GM10266 (cell line): ENCODE data around the gene PRSS8.

Experiments used
- DNase-seq: peaks from one replicate; pipeline ENCODE4 v3.0.0; 2012; ENCODE audit errors: extremely low spot score
- TF ChIP-seq, protein P1 (sequence below): IDR thresholded peaks from 2 replicates; pipeline ENCODE4 v1.5.1; 2012; ENCODE audit warnings: mild to moderate bottlenecking, low read depth; ENCODE audit not compliant: control insufficient read depth, insufficient read depth; ENCODE audit errors: missing control alignments

The PRSS8 gene

GRCh38 chr16:31134625-31135534 is 647 bp downstream of the PRSS8 start:
- DNase-seq, result no peak
- TF ChIP-seq, protein P1, sequence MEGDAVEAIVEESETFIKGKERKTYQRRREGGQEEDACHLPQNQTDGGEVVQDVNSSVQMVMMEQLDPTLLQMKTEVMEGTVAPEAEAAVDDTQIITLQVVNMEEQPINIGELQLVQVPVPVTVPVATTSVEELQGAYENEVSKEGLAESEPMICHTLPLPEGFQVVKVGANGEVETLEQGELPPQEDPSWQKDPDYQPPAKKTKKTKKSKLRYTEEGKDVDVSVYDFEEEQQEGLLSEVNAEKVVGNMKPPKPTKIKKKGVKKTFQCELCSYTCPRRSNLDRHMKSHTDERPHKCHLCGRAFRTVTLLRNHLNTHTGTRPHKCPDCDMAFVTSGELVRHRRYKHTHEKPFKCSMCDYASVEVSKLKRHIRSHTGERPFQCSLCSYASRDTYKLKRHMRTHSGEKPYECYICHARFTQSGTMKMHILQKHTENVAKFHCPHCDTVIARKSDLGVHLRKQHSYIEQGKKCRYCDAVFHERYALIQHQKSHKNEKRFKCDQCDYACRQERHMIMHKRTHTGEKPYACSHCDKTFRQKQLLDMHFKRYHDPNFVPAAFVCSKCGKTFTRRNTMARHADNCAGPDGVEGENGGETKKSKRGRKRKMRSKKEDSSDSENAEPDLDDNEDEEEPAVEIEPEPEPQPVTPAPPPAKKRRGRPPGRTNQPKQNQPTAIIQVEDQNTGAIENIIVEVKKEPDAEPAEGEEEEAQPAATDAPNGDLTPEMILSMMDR, result no peak

DNA sequence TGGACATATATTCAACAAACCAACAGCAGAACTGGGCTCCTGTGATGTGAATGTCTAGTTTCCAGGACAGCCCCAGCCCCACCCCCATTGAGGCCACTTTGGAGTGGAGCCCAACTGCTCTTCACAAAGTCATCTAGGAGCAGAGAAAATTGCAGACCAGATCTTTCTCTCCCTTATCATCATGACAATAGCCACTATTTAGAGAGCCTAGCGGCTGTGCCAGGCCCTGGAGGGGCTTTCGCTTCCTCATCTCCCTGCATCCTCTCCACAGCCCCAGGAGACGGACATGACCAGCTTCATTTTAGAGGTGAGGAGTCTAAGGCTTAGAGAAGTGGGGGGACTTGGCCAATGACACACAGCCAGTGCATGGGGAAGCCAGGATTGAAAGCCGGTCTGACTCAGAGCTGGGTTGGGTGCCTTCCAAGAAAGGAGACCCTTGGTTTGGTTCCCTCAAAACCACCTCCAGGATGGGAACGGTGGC is 1.4 kb downstream of the PRSS8 start:
- no peak for DNase-seq
- TF ChIP-seq, protein P1, result no peak

- DNase-seq, result no peak
Observed at GRCh38 chr16:31133046-31133501, 2.5 kb downstream of the PRSS8 start.

DNA sequence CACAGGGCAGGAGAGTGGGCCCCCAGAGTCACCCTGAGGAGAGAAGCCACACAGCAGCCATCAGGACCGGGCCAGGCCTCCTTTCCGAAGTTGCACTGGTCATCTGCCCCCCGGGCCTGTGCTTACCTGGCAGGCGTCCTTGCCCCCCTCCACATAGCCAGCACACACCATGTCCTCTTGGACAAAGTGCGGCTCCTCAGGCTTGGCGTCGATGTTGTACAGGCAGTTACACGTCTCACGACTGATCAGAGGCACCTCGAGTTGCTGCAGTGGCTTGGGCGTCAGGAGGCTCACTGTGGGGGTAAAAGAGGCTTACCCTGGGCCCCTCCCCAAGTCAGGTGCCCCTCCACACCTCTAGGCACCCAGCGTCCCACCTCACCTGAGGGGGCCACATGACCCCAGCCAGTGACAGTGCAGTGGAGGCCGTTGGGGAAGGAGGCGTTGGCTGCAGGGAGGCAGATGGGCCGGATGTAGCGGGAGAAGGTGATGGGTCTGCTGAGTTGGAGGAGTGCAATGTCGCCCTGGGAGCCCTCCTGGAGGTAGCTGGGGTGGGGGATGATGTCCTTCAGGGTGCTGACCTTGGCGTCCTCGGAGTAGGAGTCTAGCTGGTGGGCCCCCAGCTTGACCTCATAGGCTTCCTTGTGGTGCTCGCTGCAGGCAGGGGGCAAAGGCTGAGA is 3.1 kb downstream of the PRSS8 start:
- TF ChIP-seq, protein P1, result no peak
- DNase-seq, result no peak

More at GRCh38 chr16:31133046-31133501, 2.5 kb downstream of the PRSS8 start:
- TF ChIP-seq, protein P1, result no peak

DNA sequence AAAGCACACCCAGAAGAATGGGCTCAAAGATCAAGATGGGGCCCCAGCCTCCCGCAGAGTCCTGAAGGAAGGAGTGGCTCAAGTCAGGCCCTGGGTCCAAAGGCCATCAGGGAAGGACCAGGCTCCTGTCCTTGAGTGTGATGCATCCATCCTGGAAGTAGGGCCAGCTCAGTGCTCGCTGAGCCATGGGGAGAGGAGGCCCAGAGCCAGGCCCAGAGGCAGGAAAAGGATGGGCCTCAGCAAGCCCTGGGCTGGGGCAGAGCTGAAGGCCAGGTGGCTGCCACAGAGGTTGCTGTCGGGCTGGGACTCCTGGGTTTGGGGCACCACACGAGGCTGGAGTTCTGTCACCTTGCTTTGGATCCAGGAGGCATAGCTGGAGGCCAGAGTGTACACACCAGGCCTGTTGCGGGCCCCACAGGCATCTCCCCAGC is 3.7 kb downstream of the PRSS8 start:
- DNase-seq, result no peak
- TF ChIP-seq, protein P1, result no peak

DNA sequence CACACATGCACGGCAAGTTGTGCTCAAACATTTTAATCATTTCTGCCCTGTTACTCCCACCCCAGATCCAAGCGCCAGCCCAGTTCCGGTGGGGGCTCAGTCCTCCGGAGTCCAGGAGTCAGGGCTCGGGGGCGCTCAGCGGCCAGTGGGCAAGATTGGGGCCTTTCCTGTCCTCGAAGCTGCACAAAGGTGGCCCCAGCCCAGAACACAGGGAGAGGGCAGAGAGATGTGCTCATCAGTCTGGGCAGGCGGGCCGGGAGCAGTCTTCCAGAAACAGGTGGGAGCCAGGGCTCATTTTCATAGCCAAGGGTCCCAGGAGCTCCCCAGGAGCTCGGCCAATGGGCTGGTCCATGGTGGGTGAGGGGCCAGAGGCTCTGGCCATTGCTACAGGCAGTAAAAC is 4.1 kb downstream of the PRSS8 start:
- TF ChIP-seq, protein P1, result no peak
- no peak for DNase-seq
